ENCODE data around the gene CLMN. TPM values are rescaled to one million over a fixed set of nuclear protein-coding genes. Genes with fewer than 3 reads are reported as not detected.
A peak's percentile ranks its signal among the peaks of the same experiment; 100 is the strongest.

The CLMN gene
- 0.35 and 1.2 TPM in 2 replicates for total RNA-seq (2014; rRNA removed; shearing (Covaris generic); ENCODE audit: low replicate concordance)

DNA sequence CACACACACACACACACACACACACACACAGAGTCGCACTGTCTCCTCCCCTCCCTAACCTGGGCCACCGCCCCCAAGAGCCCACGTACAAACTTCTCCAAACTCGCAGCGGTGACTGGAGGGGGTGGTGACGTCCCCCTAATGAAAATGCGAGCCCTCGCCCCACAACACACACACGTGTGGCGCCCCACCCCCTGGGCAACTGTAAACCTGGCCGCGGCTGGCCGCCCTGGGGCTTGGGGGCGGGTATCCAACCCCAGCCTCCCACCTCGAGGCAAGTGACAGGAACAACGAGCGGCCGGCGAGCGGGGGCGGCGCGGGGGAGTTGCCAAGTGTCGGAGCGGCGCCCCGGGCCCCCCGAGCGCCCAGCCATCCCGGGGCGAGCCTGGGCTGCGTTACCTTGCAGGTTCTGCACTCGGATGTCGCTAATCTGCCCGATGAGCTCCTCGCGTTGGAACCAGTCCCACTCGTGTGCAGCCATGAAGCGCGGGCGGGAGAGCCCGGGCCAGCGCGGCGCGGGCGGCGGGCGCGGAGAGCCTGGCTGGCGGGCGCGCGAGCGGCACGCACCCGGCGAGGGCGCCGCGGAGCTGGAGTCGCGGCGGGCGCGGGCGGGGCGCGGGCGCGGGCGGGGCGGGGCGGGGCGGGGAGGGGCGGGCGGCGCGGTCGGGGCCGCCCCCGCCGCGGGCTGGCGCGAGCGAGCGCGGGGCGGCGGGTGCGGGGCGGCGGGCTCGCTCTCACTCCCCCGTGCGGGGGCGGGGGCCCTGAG lies at the start of gene CLMN:
CLMN (minus strand) TSS at position 597 of the 766 bp plus-strand sequence; CDS start at position 481, 116 bp downstream.
- Histone ChIP-seq H3K4me3 (peak within 1 kb of the TSS; percentile 50), H3K27me3 (no peaks in the 10 kb centered on the region), H3K9me3 (no peaks in the 10 kb centered on the region), H3K36me3 (no peaks in the 10 kb centered on the region)
- DNase-seq = peak; percentile 16

- Histone ChIP-seq H3K9me3 (no peaks in the 10 kb centered on the region), H3K27me3 (no peaks in the 10 kb centered on the region), H3K36me3 (no peaks in the 10 kb centered on the region), H3K4me3 (no peak overlapping the region)
- DNase-seq = no peak
Observed at GRCh38 chr14:95365401-95365800, 45.7 kb upstream of the CLMN start.

DNA sequence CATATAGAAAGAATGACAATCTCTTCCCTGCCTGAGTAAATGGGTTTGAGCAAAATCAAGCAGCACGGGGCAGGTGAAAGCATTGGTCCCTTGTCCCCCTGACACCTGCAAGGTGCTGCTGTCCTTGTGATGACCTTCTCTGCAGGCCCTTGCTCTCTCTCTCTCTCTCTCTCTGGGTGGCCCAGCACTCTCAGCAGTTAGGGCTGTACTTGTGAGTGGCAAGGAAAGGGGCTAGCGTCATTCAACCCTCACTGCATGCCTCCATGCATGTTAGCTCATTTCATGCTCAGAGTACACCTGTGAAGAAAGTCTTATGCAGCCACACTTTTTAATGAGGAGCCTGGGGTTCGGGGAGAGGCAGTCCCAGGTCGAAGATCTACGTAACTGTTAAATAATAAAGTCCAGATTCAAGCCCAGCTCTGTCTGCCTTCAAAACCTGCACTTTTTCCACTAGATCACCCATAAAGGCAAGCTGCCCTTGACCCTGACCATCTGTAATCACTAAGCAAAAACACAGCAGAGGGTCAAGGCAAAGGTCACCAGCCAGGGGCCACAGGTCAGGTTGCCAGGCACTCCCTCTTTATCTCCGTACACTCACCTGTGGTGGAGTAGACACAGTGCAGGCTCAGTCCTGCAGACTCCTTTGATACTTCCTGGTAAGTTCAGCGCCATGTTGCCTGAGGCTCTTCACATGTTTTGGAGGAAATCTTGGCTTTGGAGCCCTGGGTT lies 44.9 kb upstream of the CLMN start:
- no peak for DNase-seq
- H3K4me3 ChIP-seq = no peak overlapping the region

GRCh38 chr14:95363468-95363954 lies 43.8 kb upstream of the CLMN start:
- H3K27me3 ChIP-seq = no peaks in the 10 kb centered on the region
- H3K4me3 ChIP-seq = no peak overlapping the region
- DNase-seq = no peak
- no peaks in the 10 kb centered on the region for H3K36me3 ChIP-seq
- no peaks in the 10 kb centered on the region for H3K9me3 ChIP-seq

More for the DNA sequence above, 44.9 kb upstream of the CLMN start:
- no peaks in the 10 kb centered on the region for H3K27me3 ChIP-seq
- no peaks in the 10 kb centered on the region for H3K36me3 ChIP-seq
- H3K9me3 ChIP-seq = no peaks in the 10 kb centered on the region

GRCh38 chr14:95362138-95362494 lies 42.4 kb upstream of the CLMN start:
- DNase-seq = no peak
- Histone ChIP-seq H3K4me3 (no peak overlapping the region), H3K27me3 (no peaks in the 10 kb centered on the region), H3K9me3 (no peaks in the 10 kb centered on the region), H3K36me3 (no peaks in the 10 kb centered on the region)

DNA sequence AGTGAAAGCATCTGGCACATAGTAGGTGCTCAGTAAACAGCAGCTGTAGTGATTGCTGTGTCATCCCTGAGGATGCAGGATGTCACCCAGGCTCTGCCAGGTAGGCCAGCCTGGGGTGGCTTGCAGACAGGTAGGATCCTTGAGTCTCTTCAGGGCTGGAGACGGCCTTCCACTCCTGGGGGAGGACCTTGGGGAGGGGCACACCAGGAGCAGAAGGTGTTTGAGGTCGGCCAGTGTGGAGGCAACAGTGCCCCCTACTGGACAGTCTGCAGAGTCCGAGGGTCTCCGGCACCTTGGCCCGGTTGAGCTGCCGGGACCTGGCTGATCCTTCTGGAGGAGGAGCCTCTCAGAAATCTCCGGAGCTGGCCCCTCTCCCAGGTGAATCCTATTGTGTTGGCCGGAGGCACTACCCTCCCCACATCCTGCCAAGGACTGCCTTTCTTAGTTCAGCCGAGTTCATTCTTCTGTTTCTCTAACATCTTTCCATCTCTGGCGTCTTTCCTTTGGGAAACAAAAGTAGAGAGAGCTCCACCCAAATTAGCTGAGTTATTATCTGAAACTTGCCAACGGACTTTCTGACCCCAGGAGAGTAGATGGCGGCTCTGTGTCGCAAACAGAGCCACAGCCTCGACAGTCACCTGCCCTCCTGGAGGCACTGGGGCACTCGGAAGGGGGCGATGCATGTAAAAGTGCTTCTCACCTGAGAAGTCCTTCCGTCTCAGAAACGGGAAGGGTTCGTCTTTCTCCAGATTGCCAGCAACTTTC lies 41.8 kb upstream of the CLMN start:
- Histone ChIP-seq H3K9me3 (no peaks in the 10 kb centered on the region), H3K4me3 (no peak overlapping the region), H3K27me3 (no peaks in the 10 kb centered on the region), H3K36me3 (no peaks in the 10 kb centered on the region)
- peak; percentile 9 for DNase-seq

- Histone ChIP-seq H3K9me3 (no peaks in the 10 kb centered on the region), H3K4me3 (no peak overlapping the region), H3K27me3 (no peaks in the 10 kb centered on the region), H3K36me3 (no peaks in the 10 kb centered on the region)
- no peak for DNase-seq
Observed at GRCh38 chr14:95360828-95361227, 41.1 kb upstream of the CLMN start.

GRCh38 chr14:95359994-95360826 lies 40.5 kb upstream of the CLMN start:
- H3K27me3 ChIP-seq = no peaks in the 10 kb centered on the region
- no peaks in the 10 kb centered on the region for H3K36me3 ChIP-seq
- no peak for DNase-seq
- no peaks in the 10 kb centered on the region for H3K9me3 ChIP-seq
- H3K4me3 ChIP-seq = no peak overlapping the region

DNA sequence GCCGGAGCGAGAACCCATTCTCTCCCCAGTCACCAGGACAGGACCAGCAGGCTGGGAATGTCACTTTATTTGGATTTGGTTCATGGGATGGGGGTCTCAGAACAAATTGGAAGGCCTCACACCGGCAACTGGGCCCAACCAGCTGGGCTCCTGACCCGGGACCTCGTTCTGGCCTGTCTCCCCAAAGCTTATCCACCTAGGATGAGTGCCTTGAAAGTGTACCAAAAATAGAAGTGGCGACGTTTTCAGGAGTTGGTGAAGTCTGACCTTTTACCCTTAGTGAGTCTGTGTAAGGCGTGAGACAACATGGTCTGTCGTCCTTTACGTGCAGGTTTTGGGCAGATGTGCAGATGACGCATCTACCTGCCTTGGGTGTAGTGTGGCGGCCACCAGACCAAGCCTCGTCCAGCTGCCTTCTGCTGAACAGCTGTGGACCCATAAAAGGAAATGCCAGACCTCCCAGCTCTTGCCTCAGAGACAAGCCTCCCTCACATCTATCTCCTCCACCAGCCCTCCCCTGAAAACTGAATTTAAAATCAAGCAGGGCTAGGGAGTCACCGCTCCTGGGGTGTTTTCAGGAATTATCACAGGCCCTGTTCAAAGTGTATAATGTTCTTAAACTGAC lies 36.6 kb upstream of the CLMN start:
- Histone ChIP-seq H3K9me3 (peaks cover 2% of the 10 kb centered on the region; the same call in 1 of the 2 replicates), H3K36me3 (no peaks in the 10 kb centered on the region), H3K4me3 (no peak overlapping the region), H3K27me3 (no peaks in the 10 kb centered on the region)
- DNase-seq = no peak

GRCh38 chr14:95355422-95355821 lies 35.7 kb upstream of the CLMN start:
- H3K27me3 ChIP-seq = no peaks in the 10 kb centered on the region
- H3K9me3 ChIP-seq = peaks cover 2% of the 10 kb centered on the region; the same call in 1 of the 2 replicates
- no peaks in the 10 kb centered on the region for H3K36me3 ChIP-seq
- DNase-seq = no peak
- H3K4me3 ChIP-seq = no peak overlapping the region

DNA sequence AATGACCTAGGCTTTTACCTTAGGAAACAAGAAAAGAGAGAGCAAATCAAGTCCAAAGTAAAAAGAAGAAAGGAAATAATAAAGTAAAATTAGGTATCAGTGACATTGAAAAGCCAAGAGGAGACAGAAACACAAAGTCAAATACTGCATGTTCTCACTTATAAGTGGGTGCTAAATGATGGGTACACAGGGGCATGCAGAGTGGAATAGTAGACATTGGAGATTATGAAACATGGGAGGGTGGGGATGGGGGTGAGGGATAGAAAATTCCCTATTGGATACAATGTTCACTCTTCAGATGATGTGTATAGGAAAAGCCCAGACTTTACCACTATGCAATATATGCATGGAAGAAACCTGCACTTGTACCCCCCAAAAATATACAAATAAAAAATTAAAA lies 35.1 kb upstream of the CLMN start:
- peaks cover 2% of the 10 kb centered on the region; the same call in 1 of the 2 replicates for H3K9me3 ChIP-seq
- no peak overlapping the region for H3K4me3 ChIP-seq
- no peaks in the 10 kb centered on the region for H3K27me3 ChIP-seq
- no peaks in the 10 kb centered on the region for H3K36me3 ChIP-seq
- no peak for DNase-seq

- Histone ChIP-seq H3K4me3 (no peak overlapping the region), H3K27me3 (no peaks in the 10 kb centered on the region), H3K36me3 (no peaks in the 10 kb centered on the region), H3K9me3 (peaks cover 2% of the 10 kb centered on the region; the same call in 1 of the 2 replicates)
- DNase-seq = no peak
Observed at GRCh38 chr14:95353664-95354063, 34.0 kb upstream of the CLMN start.

- H3K36me3 ChIP-seq = no peaks in the 10 kb centered on the region
- no peak for DNase-seq
- H3K9me3 ChIP-seq = peaks cover 2% of the 10 kb centered on the region; the same call in 1 of the 2 replicates
- H3K4me3 ChIP-seq = no peak overlapping the region
- no peaks in the 10 kb centered on the region for H3K27me3 ChIP-seq
Observed at GRCh38 chr14:95353007-95353406, 33.3 kb upstream of the CLMN start.

DNA sequence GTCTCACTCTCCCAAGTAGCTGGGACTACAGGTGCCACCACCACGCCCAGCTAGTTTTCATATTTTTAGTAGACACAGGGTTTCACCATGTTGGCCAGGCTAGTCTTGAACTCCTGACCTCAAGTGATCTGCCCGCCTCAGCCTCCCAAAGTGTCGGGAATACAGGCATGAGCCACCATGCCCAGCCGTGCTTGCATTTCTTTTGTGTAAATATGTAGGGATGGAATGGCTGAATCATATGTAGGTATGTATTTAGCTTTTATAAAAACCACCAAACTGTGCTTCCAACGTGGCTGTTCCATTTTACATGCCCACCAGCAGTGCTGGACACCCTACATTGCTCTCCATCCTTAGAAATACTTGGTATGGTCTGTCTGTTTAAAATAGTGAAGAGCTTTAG lies 32.8 kb upstream of the CLMN start:
- Histone ChIP-seq H3K9me3 (peaks cover 2% of the 10 kb centered on the region; the same call in 1 of the 2 replicates), H3K36me3 (no peaks in the 10 kb centered on the region), H3K4me3 (no peak overlapping the region), H3K27me3 (no peaks in the 10 kb centered on the region)
- no peak for DNase-seq

GRCh38 chr14:95349241-95349640 lies 29.5 kb upstream of the CLMN start:
- Histone ChIP-seq H3K4me3 (no peak overlapping the region), H3K27me3 (no peaks in the 10 kb centered on the region), H3K9me3 (peaks cover under 1% of the 10 kb centered on the region; the same call in 1 of the 2 replicates), H3K36me3 (no peaks in the 10 kb centered on the region)
- DNase-seq = no peak
